ENCODE data around the gene TOR1A.

Gene TOR1A, protein sequence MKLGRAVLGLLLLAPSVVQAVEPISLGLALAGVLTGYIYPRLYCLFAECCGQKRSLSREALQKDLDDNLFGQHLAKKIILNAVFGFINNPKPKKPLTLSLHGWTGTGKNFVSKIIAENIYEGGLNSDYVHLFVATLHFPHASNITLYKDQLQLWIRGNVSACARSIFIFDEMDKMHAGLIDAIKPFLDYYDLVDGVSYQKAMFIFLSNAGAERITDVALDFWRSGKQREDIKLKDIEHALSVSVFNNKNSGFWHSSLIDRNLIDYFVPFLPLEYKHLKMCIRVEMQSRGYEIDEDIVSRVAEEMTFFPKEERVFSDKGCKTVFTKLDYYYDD

DNA sequence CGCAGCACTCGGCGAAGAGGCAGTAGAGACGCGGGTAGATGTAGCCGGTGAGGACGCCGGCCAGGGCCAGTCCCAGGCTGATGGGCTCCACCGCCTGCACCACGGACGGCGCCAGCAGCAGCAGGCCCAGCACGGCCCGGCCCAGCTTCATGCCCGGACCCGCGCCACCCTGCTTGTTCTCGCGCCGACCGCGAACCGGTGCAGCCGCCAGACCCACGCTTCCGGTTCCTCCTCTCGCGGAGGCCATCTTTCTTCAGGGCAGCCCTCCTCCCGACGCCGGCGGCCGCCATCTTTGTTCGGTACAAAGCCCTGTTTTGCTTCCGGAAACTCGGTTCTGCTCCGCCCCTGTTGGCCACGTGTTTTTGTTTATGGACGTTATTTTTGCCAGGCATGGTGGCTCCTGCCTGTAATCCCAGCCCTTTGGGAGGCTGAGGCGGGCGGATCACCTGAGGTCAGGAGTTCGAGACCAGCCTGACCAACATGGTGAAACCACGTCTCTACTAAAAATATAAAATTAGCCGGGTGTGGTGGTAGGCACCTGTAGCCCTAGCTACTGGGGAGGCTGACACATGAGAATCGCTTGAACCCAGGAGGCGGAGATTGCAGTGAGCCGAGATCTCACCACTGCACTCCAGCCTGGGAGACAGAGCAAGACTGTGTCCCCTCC, at the start of gene TOR1A:
Gene TOR1A (minus strand): TSS at position 202 of the 667 bp plus-strand sequence. CDS start 51 bp downstream, at position 151.
- DNase-seq (ENCODE audit: low read depth, low spot score): peak; percentile 97

DNA sequence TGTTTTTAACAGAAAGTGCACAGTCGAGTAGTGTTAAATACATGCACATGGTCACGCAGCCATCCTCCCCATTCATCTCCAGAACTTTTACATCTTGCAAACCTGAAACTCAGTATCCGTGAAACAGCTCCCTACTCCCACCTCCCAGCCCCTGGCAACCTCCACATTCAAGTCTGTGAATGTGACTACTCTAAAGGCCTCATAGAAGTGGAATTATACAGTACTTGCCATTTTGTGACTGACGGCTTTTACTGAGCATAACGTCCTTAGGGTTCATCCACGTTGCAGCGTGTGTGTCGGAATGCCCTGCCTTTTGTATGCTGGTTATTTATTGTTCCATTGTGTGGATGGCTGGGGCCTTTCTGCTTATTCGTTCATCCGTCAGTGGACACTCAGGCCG, 47.1 kb upstream of the TOR1A start:
- no peak for DNase-seq (ENCODE audit: low read depth, low spot score)

DNA sequence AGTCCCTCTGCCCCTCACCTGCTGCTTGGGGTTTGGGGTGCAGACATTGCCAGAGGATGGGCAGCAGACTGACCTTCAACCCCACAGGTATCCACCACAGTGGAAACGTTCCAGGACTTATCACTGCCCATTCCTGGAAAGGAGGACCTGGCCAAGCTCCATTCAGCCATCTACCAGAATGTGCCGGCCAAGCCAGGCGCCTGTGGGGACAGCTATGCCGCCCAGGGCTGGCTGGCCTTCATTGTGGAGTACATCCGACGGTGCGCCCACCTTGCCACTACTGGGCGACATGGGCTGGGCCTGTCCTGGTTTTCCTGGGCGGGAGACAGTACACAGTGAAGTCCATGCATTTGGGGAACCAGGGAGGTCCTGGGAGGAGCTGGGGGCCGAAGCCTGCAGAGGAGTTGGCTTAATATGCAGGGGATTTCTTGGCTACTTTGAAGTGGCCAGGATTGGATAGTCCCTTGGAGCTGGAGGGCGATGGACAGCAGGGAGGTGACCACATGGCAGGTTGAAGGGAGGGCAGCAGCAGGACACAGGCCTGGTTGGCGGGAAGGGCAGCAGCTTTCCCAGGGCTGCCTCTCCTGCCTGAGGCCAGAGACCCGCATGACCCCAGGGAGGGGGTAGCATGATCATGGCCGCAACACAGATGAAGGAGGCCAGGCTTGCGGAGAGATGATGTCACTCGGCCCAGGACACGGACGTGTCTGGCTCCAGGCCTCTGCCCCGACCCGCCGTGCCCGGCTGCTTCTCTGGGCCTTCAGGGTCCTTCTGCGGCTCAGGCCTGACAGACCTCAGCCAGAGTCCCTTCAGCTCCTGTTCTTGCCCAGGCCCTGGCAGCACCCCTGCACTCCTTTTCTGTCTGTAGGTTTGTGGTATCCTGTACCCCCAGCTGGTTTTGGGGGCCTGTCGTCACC, 45.9 kb upstream of the TOR1A start:
- DNase-seq (ENCODE audit: low read depth, low spot score): no peak

DNA sequence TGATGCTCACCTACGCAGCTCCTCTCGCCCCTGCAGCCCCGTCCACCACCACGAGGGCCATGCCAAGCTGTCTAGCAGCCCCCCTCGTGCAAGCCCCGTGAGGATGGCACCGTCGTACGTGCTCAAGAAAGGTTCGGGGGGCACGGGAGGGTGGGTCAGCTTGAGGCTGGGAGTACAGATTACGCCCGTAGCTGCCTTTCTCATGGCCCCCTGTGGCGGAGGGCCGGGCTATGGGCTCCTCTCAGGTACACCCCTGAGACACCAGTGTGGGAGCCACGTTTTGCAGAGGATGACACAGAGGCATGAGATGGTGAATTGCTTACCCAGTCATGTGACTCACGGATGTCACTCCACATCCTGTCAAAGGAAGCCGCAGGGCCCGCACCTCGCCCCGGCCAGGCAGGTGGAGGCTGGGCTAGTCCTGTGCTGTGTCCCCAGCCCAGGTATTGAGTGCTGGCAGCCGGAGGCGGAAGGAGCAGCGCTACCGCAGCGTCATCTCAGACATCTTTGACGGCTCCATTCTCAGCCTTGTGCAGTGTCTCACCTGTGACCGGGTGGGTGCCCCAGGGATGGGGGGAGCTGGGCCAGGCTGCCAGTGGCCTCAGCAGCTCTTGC, 45.0 kb upstream of the TOR1A start:
- DNase-seq (ENCODE audit: low read depth, low spot score): no peak

DNA sequence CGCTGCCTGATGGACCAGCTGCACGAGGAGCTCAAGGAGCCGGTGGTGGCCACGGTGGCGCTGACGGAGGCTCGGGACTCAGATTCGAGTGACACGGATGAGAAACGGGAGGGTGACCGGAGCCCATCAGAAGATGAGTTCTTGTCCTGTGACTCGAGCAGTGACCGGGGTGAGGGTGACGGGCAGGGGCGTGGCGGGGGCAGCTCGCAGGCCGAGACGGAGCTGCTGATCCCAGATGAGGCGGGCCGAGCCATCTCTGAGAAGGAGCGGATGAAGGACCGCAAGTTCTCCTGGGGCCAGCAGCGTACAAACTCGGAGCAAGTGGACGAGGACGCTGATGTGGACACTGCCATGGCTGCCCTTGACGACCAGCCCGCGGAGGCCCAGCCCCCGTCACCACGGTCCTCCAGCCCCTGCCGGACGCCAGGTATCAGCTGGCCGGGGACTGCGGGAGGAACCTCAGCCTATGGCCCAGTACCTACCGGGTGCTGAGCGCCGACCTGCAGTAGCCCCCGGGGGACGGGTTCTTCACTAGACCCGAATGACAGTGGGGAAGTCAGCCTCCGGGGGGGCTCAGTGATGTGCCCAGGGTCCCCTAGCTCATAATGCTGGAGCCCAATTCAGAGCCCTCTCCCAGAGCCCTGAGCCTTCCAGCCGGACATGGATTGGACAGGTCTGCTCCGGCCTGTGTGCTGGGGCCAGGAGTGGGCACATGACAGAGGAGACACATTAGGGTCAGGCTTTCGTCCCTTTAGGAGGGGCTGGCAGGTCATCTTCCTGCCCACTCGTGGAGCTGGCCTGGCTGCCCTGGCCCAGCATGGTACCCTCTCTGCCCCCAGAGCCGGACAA, 44.3 kb upstream of the TOR1A start:
- no peak for DNase-seq (ENCODE audit: low read depth, low spot score)

DNA sequence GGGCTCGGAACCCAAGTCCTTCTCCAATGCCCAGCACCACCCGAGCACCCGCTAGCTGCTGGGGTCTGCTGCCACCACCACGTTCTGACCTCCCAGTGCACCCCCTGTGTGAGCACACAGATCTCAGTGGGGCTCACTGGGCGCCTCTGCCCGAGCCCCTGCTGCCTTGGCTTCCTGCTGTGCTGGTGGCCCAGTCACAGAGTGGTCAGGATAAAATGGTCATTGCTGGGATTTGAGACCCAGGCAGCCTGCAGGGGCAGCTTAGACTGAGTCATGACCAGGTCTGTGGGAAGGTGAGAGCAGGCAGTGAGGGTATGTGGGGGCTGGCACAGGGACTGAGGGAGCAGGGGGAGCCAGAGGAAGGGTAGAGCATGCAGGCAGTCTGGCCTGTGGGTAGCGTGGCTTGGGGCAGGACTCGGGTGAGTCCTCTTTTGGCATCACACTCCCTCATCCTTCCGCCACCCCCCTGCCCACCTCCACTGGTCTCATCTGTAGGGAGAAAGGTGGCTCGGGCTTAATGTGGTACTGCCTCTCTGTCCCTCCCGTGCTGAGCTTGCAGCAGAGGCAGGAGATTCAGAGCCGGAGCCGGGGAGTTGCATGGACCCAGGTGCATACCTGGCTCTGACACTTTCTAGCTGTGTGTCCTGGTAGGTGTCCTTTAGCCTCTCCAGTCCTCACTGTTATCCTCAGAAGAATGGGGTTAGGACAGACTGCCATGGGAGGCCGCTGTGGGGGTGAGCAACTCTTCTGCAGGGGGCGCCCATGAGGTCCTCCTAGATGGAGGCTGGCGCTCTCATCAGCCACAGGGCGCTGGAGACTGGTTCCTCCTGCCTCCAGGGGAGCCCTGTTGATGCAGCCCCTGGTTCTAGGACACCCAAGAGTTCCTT, 43.4 kb upstream of the TOR1A start:
- DNase-seq (ENCODE audit: low read depth, low spot score): no peak

DNA sequence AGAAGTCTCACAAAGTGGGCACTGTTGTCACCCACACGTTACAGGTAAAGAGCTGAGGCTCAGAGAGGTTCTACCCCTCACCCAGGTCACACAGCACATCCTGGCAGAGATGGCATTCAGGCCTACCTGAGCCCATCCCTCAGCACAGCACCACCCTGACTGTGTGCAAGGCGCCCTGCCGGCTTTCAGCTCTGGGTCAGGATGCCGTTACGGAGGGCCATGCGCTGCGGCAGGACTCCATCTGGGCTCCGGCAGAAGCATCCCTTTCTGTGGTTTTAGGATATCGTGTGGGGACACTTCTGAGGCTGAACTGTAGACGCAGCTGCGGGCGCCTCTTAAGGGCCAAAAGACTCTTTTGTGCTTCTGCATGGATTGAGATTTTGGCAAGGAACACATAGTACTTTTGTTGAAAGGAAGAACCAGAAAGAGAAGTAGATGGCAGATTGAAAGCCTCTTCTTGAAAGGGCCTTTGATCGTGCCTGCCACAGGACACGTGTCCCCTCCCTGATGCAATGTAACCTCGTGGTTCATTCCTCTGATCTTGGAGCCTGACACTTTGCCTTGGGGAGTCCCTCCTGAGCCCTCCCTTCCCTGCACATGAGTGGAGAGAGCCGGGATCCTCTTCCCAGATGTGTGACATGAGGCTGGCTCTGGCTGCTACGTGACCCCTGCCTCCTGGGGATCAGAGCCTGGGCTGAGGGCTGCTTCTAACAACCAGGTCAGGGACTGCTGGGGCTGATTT, 42.6 kb upstream of the TOR1A start:
- no peak for DNase-seq (ENCODE audit: low read depth, low spot score)

DNA sequence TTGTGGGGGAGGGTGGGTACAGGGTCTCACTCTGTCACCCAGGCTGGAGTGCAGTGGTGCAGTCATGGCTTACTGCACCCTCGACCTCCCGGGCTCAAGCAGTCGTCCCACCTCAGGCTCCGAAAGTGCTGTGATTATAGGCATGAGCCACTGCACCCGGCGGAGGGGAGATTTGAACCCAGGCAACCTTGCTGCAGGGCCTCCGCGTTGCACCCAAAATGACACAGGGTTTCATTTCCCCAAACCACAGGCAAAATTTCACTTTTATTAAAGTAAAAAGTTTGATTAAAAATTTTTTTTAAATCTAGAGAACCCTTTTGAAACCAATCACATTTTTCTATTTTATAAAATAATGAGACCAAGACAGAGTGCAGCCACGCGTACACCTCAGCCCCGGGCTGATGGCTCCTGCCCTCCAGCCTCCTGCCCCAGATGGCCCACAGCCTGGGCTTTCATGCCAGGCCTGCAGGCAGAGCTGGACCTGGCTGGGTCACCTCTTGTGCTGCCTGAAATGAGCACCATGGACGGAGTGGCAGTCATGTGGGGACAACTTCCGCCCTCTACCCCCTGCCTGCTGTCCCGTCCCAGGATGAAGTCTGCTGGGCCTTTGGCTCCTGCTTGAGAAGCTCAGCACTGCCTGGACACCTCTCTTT, 41.9 kb upstream of the TOR1A start:
- no peak for DNase-seq (ENCODE audit: low read depth, low spot score)

DNA sequence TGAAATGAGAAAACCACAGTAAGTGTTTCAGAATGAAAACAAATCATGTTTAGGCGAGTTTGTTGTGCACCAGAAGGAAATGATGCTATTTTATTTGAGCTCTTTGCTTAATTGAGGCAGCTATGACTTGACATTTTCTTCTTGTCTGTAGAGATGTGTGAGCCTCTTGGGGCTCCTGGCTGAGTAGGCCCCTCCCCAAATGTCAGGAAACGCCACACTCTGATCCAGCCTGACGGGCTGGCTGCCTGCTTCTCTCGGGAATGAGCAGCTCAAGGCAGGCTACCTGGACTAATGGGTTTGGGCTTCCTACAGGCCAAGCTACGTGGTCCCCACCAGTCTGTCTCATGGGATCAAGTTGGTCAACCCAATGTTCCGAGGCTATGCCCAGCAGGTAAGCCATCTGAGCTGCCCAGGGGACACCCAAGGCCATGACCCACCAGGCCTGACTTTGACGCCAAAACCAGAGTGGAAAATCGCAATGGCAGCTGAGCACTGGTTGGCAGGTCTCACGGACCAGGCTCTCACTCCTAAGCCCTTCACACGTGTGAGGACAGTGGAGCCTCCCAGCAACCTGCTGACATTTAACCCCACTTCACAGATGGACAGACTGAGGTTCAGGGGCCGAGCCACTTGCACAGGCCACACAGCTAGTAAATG, 41.2 kb upstream of the TOR1A start:
- no peak for DNase-seq (ENCODE audit: low read depth, low spot score)

DNA sequence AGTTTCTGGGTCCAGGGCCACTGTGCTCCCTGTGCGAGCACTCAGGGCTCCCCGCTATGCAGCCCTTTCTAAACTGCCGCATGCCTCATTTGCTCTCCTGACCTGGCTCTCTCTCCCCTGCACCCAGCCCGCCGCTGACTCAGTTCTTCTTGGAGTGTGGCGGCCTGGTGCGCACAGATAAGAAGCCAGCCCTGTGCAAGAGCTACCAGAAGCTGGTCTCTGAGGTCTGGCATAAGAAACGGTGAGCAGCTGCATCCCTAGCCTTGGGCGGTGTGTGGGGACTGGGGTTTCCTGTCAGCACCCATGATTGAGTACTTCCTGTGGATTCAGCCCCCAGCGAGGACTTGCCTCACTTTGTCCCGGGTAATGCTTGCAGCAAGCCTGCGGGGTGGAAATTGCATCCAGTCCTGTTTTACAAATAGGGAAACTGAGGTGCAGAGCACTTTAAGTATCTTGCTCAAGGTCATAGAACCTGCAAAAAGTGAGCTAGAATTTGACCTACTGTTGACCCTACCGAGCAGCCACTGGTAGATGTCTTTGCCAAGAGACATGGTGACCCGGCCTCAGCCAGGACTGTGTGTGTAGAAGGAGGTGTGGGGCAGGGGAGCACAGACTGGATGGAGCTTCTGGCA, 39.2 kb upstream of the TOR1A start:
- peak; percentile 75 for DNase-seq (ENCODE audit: low read depth, low spot score)

DNA sequence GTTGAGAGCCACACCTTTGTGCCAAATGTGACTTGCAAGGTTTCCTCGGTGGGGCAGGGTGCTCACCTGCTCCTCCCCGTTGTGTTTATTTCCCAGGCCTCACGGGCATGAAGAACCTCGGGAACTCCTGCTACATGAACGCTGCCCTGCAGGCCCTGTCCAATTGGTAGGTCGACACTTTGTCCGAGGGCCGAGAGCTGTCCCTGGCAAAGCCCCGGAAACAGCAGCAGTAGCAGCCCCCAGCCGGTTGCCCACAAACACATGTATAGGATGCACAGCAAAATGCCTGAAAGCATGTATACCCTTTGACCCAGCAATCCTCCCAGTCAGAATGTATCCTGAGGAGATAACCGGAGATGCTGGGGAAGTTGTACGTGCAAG, 37.5 kb upstream of the TOR1A start:
- no peak for DNase-seq (ENCODE audit: low read depth, low spot score)

DNA sequence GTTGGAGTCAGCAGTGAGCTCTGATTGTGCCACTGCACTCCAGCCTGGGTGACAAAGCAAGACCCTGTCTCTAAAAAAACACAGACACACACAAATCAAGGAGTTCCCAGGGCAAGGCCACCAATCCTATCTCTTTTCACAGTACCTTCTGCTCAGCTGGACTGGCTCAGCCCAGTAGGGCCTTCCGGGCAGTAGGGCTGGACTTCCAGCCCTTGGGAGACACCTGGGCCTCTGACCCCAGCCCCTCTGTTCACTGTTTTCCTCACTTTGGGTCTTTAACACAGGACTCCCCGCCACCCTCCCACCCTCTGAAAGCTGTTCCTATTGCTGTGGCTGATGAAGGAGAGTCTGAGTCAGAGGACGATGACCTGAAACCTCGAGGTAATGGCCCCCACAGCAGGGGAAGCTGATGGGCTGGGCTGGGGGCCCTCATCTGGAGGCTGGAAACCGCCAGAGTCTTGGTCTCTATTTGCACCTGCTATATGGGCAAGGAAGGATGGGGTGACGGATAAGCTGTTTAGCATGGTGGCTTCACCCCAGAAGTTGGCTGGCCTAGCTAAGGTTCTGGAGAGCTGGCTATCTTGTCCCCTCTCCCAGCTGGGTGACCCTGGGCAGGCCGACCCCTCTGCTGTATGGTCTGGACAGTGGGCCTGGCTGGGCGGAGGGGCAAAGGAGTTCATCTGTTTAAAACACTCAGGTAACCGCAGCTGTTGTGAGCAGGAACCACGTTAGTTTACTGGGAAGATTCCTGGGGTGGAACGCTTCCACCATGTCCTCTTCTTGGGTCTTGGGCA, 36.9 kb upstream of the TOR1A start:
- DNase-seq (ENCODE audit: low read depth, low spot score): no peak

DNA sequence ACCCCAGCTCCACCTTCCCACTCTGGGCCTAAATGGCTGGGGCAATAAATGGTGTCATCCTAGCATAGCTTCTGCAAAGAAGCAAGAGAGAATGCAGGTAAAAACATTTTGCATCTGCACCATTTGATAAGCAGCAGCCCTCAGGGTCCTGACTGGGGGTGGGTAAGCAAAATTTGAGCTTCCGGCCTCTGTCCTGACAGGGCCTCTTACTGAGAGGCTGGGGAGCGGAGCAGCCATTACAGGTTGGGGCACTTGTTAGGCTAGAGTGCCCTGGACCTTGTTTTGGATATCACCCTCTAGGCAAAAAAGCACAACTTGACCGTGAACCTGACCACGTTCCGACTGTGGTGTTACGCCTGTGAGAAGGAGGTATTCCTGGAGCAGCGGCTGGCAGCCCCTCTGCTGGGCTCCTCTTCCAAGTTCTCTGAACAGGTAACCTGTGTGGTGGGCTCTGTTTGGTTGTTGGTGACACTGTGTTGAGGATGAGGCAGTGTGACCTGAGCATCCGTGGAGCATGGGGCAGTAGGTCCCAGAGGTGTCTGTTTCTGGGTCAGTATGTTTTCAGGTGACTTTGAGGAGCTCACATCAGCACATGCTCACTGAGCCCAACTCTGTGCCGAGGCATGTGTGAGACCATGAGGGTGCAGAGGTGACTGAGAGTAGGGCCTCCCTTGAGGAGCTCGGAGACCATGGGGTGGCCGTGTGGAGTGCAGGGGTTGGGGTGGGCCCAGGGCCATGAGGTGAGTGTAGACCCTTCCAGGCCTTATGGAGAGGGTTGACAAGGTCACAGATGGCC, 34.4 kb upstream of the TOR1A start:
- DNase-seq (ENCODE audit: low read depth, low spot score): no peak

DNA sequence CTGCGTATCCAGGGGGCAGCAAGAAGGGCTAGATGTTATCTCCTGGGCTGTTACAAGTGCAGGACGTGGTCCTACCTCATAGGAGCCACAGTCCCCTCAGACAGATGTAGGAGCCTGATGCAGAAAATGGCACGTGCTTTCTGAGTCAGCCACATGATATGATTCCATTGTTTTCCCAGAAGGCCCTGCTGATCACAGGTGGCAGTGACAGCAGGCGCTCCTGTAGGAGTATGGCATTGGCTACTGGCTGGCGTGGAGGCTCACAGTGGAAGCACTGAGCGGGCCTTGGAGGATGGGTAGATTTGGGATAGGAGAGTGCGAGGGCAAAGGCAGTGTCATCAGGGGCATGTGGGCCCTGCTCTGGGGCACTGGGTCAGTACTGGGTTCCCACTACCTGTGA, 33.3 kb upstream of the TOR1A start:
- no peak for DNase-seq (ENCODE audit: low read depth, low spot score)

DNA sequence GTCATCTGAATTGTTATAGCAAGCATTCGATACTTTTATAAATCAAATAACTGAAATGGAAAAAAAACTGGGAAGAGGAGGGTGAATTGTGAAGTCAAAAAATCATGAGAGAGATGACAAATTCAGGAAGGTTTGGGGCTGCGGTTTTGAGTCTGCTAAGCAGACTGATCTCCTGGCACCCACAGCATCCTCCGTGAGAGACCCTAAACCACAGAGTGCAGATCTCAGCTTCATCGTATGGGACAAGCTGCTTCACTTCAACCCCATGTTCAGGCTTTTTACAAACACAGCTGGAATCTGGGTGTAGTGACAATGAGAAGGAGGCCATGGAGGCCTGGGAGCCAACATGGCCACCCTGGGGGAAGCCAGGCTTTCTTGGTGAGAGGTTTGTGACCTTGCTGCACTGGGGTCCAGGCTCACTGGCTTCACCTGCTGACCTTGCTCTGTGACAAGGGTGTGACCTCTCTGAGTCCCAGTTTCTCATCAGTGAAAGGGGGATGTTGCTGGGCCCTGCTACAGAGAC, 30.7 kb upstream of the TOR1A start:
- no peak for DNase-seq (ENCODE audit: low read depth, low spot score)

DNA sequence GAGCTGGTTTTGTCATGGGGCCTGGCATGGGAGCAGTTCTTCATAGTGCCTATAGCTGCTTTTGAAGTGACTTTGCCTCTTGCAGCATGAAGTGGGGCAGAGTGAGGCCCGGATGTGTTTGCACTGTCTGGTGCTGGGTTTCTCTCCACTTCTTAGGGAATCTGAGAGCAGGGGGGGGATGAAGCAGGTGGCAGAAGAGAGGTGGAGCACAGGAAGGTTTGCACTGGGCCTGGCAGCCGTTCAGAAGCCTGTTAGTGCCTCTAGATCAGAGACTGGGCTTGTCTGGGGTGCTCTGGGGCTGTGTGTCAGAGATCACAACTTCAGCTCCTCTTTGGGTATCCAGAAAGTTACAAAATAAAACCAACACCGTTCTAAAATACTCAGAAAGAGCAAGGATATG, 29.7 kb upstream of the TOR1A start:
- no peak for DNase-seq (ENCODE audit: low read depth, low spot score)

Measured in astrocyte of the hippocampus (primary cell).